ENCODE results near the gene GOLGA2.

GRCh38 chr9:128257086-128257825 lies 18.6 kb downstream of the GOLGA2 start:
- TF ChIP-seq POLR2A (IDR thresholded peaks at IDR 0.05) (no peak), CTCF (IDR thresholded peaks at IDR 0.05) (no peak)
